ENCODE data around the gene NFIC.

The NFIC gene

GRCh38 chr19:3469638-3470499 lies 103.5 kb downstream of the NFIC start:
- DNase-seq = no peak
- in situ Hi-C loops (cut with HindIII; ENCODE audit: low pct_ligation_motif_present, low pct_unique_long_range_greater_than_20kb, low sequenced_read_pairs) = no loop called here

- in situ Hi-C loops (cut with HindIII; ENCODE audit: low pct_ligation_motif_present, low pct_unique_long_range_greater_than_20kb, low sequenced_read_pairs) = no loop called here
- no peak for DNase-seq
Measured at GRCh38 chr19:3470500-3471128, 104.2 kb downstream of the NFIC start.

GRCh38 chr19:3471954-3472655 lies 105.7 kb downstream of the NFIC start:
- in situ Hi-C loops (cut with HindIII; ENCODE audit: low pct_ligation_motif_present, low pct_unique_long_range_greater_than_20kb, low sequenced_read_pairs) = no loop called here
- DNase-seq = peak; percentile 20

GRCh38 chr19:3474010-3474409 lies 107.6 kb downstream of the NFIC start:
- no peak for DNase-seq
- in situ Hi-C loops (cut with HindIII; ENCODE audit: low pct_ligation_motif_present, low pct_unique_long_range_greater_than_20kb, low sequenced_read_pairs) = no loop called here

GRCh38 chr19:3474614-3475013 lies 108.2 kb downstream of the NFIC start:
- in situ Hi-C loops (cut with HindIII; ENCODE audit: low pct_ligation_motif_present, low pct_unique_long_range_greater_than_20kb, low sequenced_read_pairs) = no loop called here
- DNase-seq = no peak

- in situ Hi-C loops (cut with HindIII; ENCODE audit: low pct_ligation_motif_present, low pct_unique_long_range_greater_than_20kb, low sequenced_read_pairs) = no loop called here
- DNase-seq = no peak
Measured at GRCh38 chr19:3475449-3475848, 109.1 kb downstream of the NFIC start.

GRCh38 chr19:3476830-3477229 lies 110.4 kb downstream of the NFIC start:
- no peak for DNase-seq
- in situ Hi-C loops (cut with HindIII; ENCODE audit: low pct_ligation_motif_present, low pct_unique_long_range_greater_than_20kb, low sequenced_read_pairs) = no loop called here

- no peak for DNase-seq
- in situ Hi-C loops (cut with HindIII; ENCODE audit: low pct_ligation_motif_present, low pct_unique_long_range_greater_than_20kb, low sequenced_read_pairs) = no loop called here
Measured at GRCh38 chr19:3477506-3477905, 111.1 kb downstream of the NFIC start.

GRCh38 chr19:3477951-3478350 lies 111.6 kb downstream of the NFIC start:
- no peak for DNase-seq
- in situ Hi-C loops (cut with HindIII; ENCODE audit: low pct_ligation_motif_present, low pct_unique_long_range_greater_than_20kb, low sequenced_read_pairs) = no loop called here

- no peak for DNase-seq
- in situ Hi-C loops (cut with HindIII; ENCODE audit: low pct_ligation_motif_present, low pct_unique_long_range_greater_than_20kb, low sequenced_read_pairs) = no loop called here
Measured at GRCh38 chr19:3478409-3479176, 112.2 kb downstream of the NFIC start.

GRCh38 chr19:3479177-3479833 lies 112.9 kb downstream of the NFIC start:
- DNase-seq = peak; percentile 18
- in situ Hi-C loops (cut with HindIII; ENCODE audit: low pct_ligation_motif_present, low pct_unique_long_range_greater_than_20kb, low sequenced_read_pairs) = no loop called here

- DNase-seq = peak; percentile 7
- in situ Hi-C loops (cut with HindIII; ENCODE audit: low pct_ligation_motif_present, low pct_unique_long_range_greater_than_20kb, low sequenced_read_pairs) = no loop called here
Measured at GRCh38 chr19:3479834-3480215, 113.4 kb downstream of the NFIC start.

- DNase-seq = no peak
- in situ Hi-C loops (cut with HindIII; ENCODE audit: low pct_ligation_motif_present, low pct_unique_long_range_greater_than_20kb, low sequenced_read_pairs) = no loop called here
Measured at GRCh38 chr19:3480383-3481091, 114.2 kb downstream of the NFIC start, which contains the start of gene SMIM24. Gene SMIM24 (minus strand): TSS chr19:3480525. CDS start chr19:3480463, 62 bp downstream.

GRCh38 chr19:3481241-3482090 lies 115.1 kb downstream of the NFIC start:
- DNase-seq = no peak
- in situ Hi-C loops (cut with HindIII; ENCODE audit: low pct_ligation_motif_present, low pct_unique_long_range_greater_than_20kb, low sequenced_read_pairs) = no loop called here

- in situ Hi-C loops (cut with HindIII; ENCODE audit: low pct_ligation_motif_present, low pct_unique_long_range_greater_than_20kb, low sequenced_read_pairs) = no loop called here
- DNase-seq = no peak
Measured at GRCh38 chr19:3482507-3483225, 116.3 kb downstream of the NFIC start.

- in situ Hi-C loops (cut with HindIII; ENCODE audit: low pct_ligation_motif_present, low pct_unique_long_range_greater_than_20kb, low sequenced_read_pairs) = no loop called here
- no peak for DNase-seq
Measured at GRCh38 chr19:3483226-3483628, 116.8 kb downstream of the NFIC start, which contains the start of gene SMIM44. Gene SMIM44 (minus strand): TSS chr19:3483441. CDS start chr19:3483403, 38 bp downstream.

Measured in ACHN (cell line).